Measurements from ENCODE around the gene FEZF1.

FEZF1 gene

GRCh38 chr7:122329145-122329802, 24.7 kb upstream of the FEZF1 start:
- no peaks in the 10 kb centered on the region for H3K36me3 ChIP-seq (ENCODE audit: insufficient read depth)
- peaks cover 19% of the 10 kb centered on the region for H3K4me1 ChIP-seq (ENCODE audit: low read depth, poor library complexity, severe bottlenecking)
- no peaks in the 10 kb centered on the region for H3K79me2 ChIP-seq (ENCODE audit: insufficient read depth, low read depth)
- H4K20me1 ChIP-seq (ENCODE audit: insufficient read depth): no peaks in the 10 kb centered on the region
- H3K4me3 ChIP-seq (IDR thresholded peaks at IDR 0.05; ENCODE audit: insufficient read depth, low read depth, low read length): no peak overlapping the region
- no peak overlapping the region for H3K9ac ChIP-seq
- no peak overlapping the region for H3K4me2 ChIP-seq
- no peak overlapping the region for H3K27ac ChIP-seq
- H3K27me3 ChIP-seq (ENCODE audit: insufficient read depth, low read depth): no peaks in the 10 kb centered on the region
- no peak overlapping the region for H2AFZ ChIP-seq (ENCODE audit: low read depth)
- no peak for TF ChIP-seq CTCF (conservative IDR thresholded peaks at IDR 0.05; ENCODE audit: low read depth, low read length)

- Histone ChIP-seq H4K20me1 (ENCODE audit: insufficient read depth) (no peaks in the 10 kb centered on the region), H3K4me2 (no peak overlapping the region), H3K27ac (no peak overlapping the region), H3K36me3 (ENCODE audit: insufficient read depth) (no peaks in the 10 kb centered on the region), H3K4me1 (ENCODE audit: low read depth, poor library complexity, severe bottlenecking) (peaks cover 17% of the 10 kb centered on the region), H3K79me2 (ENCODE audit: insufficient read depth, low read depth) (no peaks in the 10 kb centered on the region), H3K4me3 (IDR thresholded peaks at IDR 0.05; ENCODE audit: insufficient read depth, low read depth, low read length) (no peak overlapping the region), H3K9ac (no peak overlapping the region), H3K27me3 (ENCODE audit: insufficient read depth, low read depth) (no peaks in the 10 kb centered on the region), H2AFZ (ENCODE audit: low read depth) (no peak overlapping the region)
- no peak for TF ChIP-seq CTCF (conservative IDR thresholded peaks at IDR 0.05; ENCODE audit: low read depth, low read length)
Measured at GRCh38 chr7:122327969-122328368, 23.4 kb upstream of the FEZF1 start.

- no peaks in the 10 kb centered on the region for H3K36me3 ChIP-seq (ENCODE audit: insufficient read depth)
- H3K27ac ChIP-seq: no peak overlapping the region
- H3K4me3 ChIP-seq (IDR thresholded peaks at IDR 0.05; ENCODE audit: insufficient read depth, low read depth, low read length): no peak overlapping the region
- no peaks in the 10 kb centered on the region for H4K20me1 ChIP-seq (ENCODE audit: insufficient read depth)
- H3K4me2 ChIP-seq: no peak overlapping the region
- H3K79me2 ChIP-seq (ENCODE audit: insufficient read depth, low read depth): no peaks in the 10 kb centered on the region
- H3K4me1 ChIP-seq (ENCODE audit: low read depth, poor library complexity, severe bottlenecking): no peaks in the 10 kb centered on the region
- no peak for TF ChIP-seq CTCF (conservative IDR thresholded peaks at IDR 0.05; ENCODE audit: low read depth, low read length)
- H3K9ac ChIP-seq: no peak overlapping the region
- no peaks in the 10 kb centered on the region for H3K27me3 ChIP-seq (ENCODE audit: insufficient read depth, low read depth)
- H2AFZ ChIP-seq (ENCODE audit: low read depth): no peak overlapping the region
Measured at GRCh38 chr7:122316467-122317388, 12.2 kb upstream of the FEZF1 start.

GRCh38 chr7:122315507-122316466, 11.2 kb upstream of the FEZF1 start:
- no peak overlapping the region for H3K27ac ChIP-seq
- no peak overlapping the region for H3K4me2 ChIP-seq
- no peaks in the 10 kb centered on the region for H4K20me1 ChIP-seq (ENCODE audit: insufficient read depth)
- H2AFZ ChIP-seq (ENCODE audit: low read depth): no peak overlapping the region
- no peaks in the 10 kb centered on the region for H3K79me2 ChIP-seq (ENCODE audit: insufficient read depth, low read depth)
- H3K9ac ChIP-seq: no peak overlapping the region
- no peaks in the 10 kb centered on the region for H3K36me3 ChIP-seq (ENCODE audit: insufficient read depth)
- TF ChIP-seq CTCF (conservative IDR thresholded peaks at IDR 0.05; ENCODE audit: low read depth, low read length): no peak
- no peak overlapping the region for H3K4me3 ChIP-seq (IDR thresholded peaks at IDR 0.05; ENCODE audit: insufficient read depth, low read depth, low read length)
- H3K4me1 ChIP-seq (ENCODE audit: low read depth, poor library complexity, severe bottlenecking): peaks cover 9% of the 10 kb centered on the region
- no peaks in the 10 kb centered on the region for H3K27me3 ChIP-seq (ENCODE audit: insufficient read depth, low read depth)
